Measurements from ENCODE around the gene LCE5A. TPM values are rescaled to one million over a fixed set of nuclear protein-coding genes. Genes with fewer than 3 reads are reported as not detected.
A peak's percentile ranks its signal among the peaks of the same experiment; 100 is the strongest.
"Not testable (repeated sequence)": the region's sequence is repeated elsewhere in the genome, so short reads cannot be mapped to it uniquely, and the experiment has no call there.

Gene LCE5A
- total RNA-seq, 1 donor from 2014 or later: not detected

- peak; percentile 52 for DNase-seq
Measured at GRCh38 chr1:152517237-152517811, 6.7 kb downstream of the LCE5A start.

GRCh38 chr1:152519851-152520250 is 9.2 kb downstream of the LCE5A start:
- DNase-seq: no peak

GRCh38 chr1:152520561-152521090 is 10.0 kb downstream of the LCE5A start:
- no peak for DNase-seq

GRCh38 chr1:152525080-152525641 is 14.6 kb downstream of the LCE5A start:
- no peak for DNase-seq

- peak; percentile 72 for DNase-seq
Measured at GRCh38 chr1:152533327-152533938, 22.8 kb downstream of the LCE5A start.

- no peak for DNase-seq
Measured at GRCh38 chr1:152535774-152536173, 25.2 kb downstream of the LCE5A start.

GRCh38 chr1:152537496-152537895 is 26.9 kb downstream of the LCE5A start:
- DNase-seq: no peak

- no peak for DNase-seq
Measured at GRCh38 chr1:152539901-152540300, 29.3 kb downstream of the LCE5A start.

GRCh38 chr1:152543820-152544219 is 33.2 kb downstream of the LCE5A start:
- DNase-seq: peak; percentile 7

- DNase-seq: no peak
Measured at GRCh38 chr1:152546704-152547103, 36.1 kb downstream of the LCE5A start.

- DNase-seq: not testable (repeated sequence)
Measured at GRCh38 chr1:152548358-152548757, 37.8 kb downstream of the LCE5A start.

Other genes starting within 250 kb of the LCE5A start
- under 0.01 and 0.05 TPM in 2 replicates for gene FLG, start 185.6 kb upstream of the LCE5A start, total RNA-seq
- gene FLG2, start 150.8 kb upstream of the LCE5A start, total RNA-seq: not detected in 2 replicates
- not detected in 2 replicates for gene CRNN, start 96.5 kb upstream of the LCE5A start, total RNA-seq
- gene CRCT1, start 3.7 kb downstream of the LCE5A start, total RNA-seq: not detected in 2 replicates
- gene LCE3E, start 56.0 kb downstream of the LCE5A start, total RNA-seq: not detected in 2 replicates
- gene LCE3D, start 69.7 kb downstream of the LCE5A start, total RNA-seq: not detected in 2 replicates
- not detected in 2 replicates for gene LCE3C, start 89.4 kb downstream of the LCE5A start, total RNA-seq
- not detected in 2 replicates for gene LCE3B, start 103.0 kb downstream of the LCE5A start, total RNA-seq
- not detected in 2 replicates for gene LCE3A, start 112.3 kb downstream of the LCE5A start, total RNA-seq
- not detected in 2 replicates for gene LCE2D, start 152.6 kb downstream of the LCE5A start, total RNA-seq
- gene LCE2C, start 164.5 kb downstream of the LCE5A start, total RNA-seq: not detected in 2 replicates
- gene LCE2B, start 175.3 kb downstream of the LCE5A start, total RNA-seq: not detected in 2 replicates
- not detected in 2 replicates for gene LCE2A, start 187.5 kb downstream of the LCE5A start, total RNA-seq
- gene LCE4A, start 197.4 kb downstream of the LCE5A start, total RNA-seq: not detected in 2 replicates
- gene KPRP, start 247.2 kb downstream of the LCE5A start, total RNA-seq: not detected in 2 replicates

Data from dermis blood vessel endothelial cell (primary cell).